Activated CD4-positive, alpha-beta T cell treated with anti-CD3 and anti-CD28 coated beads, Interleukin-2, amount 50 U/mL, for 16 hours (primary cell): ENCODE measurements around the gene RANBP1.

ENCODE experiments used
- DNase-seq: peaks from one replicate; pipeline ENCODE4 v3.0.0-alpha.2; 2020

Gene RANBP1

DNA sequence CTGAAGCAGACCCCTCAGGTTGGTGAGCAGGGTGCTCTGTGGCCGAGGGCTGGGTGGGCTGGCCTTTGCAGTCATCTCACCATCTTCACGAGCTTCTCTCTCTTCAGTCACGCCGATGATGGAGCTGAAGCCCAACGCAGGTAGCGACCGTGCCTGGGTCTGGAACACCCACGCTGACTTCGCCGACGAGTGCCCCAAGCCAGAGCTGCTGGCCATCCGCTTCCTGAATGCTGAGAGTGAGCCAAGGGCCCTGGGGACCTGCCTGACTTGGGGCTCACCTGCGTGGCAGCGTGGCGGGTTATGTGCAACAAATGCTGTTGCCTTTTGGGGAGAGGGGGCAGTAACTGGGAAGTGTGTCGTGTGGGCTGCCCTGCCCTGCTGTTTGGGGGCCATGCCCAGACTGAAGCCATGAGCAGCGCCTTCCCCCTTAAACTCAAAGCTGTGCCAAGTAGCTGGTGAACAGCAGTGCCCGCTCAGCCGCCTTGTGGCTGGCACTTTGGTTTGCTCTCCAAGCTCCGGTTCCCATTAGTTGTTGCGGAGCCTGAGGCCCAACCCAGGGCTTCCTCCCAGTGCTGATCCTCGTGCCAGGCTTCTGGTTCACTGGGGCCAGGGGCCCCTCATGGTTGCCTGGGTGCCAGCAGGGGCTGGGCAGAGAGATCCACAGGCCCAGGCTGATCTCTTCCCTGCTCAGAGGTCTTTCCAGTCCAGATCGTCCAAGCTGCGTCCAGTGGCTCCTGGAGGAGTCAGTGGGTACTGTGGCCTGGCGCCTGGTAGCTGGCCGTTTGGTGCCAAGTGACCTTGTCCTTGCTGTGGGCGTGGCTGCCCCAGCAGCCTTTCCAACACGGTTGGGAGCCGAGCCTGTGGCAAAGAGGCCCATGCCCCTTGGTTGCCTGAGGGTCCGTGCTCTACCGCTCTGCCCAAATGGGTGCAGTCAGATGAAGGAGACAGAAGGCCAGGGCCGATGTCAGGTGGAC lies 9.6 kb downstream of the RANBP1 start:
- DNase-seq, result no peak

DNA sequence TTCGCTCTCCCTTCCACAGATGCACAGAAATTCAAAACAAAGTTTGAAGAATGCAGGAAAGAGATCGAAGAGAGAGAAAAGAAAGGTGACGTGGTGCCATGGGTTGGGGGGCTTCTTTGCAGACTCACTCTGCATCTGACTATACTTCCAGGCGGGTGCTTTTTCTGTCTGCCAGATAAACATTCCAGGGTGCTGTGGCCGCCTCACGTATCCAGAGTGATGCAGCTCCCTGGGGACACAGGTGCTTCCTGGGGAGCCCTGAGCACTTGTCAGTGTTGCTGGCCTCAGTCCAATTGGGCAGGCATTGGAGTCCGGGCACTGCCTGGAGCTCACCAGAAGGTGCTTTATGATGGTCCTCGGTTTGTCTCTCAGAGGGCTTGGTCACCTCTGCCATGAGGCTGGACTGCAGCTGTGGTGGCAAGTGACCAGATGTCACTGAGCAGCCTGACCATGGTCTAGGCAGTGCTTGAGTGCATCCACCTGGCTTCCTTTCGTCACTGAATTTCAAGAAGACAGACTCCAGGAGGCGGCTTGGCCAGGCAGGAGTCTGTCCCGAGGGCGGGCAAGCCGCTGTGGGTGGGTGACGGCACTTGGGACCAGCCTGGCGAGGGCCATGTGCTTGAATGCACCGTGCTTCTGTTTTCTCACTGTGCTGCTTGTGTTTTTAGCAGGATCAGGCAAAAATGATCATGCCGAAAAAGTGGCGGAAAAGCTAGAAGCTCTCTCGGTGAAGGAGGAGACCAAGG lies 10.6 kb downstream of the RANBP1 start:
- no peak for DNase-seq

DNA sequence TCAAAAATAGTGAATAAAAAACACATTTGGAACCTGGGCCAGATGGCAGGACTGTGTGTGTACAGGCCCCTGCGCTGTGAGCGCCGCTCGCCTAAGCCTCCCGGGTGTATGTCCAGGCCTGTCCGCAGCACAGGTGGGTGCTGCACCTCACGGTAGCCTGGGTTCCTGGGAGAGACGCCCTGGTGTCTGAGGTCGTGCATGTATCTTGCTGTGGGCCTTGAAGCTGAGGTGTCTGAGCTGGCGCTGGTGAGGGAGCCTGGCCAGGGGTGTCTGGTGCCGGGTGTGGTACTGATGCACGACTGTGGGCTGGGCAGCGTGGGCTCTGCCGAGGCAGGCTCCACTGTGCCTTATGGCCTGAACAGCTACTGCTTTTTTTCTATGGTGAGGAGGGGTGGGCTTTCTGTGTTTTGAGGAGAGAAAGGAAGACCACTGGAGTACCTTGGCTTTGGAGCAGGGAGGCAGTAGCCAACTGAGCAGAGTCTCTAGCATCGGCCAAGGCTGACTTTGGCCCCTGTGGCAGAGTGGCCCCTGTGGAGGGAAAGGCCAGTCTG lies 11.5 kb downstream of the RANBP1 start:
- no peak for DNase-seq

DNA sequence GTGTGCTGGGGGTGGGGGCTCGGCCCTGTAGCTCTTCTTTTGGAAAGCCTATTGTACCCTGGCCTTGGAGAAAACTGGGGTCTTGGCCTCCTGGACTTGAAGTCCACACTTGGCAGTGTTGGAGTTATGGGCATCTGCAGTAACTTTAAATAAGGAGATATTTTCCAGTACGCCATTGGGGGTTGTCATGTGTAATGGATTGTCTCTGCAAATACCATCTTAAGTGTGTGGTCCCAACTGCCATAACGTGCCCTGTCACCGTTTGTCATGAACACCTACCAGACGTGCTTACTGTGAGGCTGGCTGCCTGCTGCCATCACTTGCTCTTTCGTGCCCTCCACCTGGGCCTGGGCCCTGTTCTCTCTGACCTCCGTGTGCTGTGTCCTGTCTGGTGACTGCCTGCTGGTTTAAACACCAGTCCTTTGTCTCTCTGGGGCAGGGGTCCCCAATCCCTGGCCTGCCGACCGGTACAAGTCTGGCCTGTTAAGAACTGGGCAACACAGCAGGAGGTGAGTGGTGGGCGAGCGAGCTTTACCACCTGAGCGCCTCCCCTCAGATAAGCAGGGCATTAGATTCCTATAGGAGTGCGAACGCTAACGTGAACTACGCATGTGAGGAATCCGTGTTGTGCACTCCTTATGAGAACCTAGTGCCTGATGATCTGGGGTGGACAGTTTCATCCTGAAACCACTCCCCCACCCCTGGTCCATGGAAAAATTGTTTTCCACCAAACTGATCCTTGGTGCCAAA lies 12.1 kb downstream of the RANBP1 start:
- DNase-seq, result no peak

DNA sequence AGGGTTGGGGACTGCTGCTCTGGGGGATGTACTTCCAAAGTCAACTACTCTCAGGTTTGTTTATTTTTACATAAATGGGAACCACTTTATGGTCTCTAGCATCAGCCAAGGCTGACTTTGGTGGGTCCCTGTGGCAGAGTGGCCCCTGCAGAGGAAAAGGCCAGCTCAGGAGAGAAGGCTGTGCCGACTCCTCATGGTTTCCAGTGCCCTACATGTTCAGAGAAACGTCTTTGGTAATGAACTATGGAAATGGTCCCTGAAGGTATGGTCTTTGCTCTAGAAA lies 12.7 kb downstream of the RANBP1 start:
- no peak for DNase-seq

DNA sequence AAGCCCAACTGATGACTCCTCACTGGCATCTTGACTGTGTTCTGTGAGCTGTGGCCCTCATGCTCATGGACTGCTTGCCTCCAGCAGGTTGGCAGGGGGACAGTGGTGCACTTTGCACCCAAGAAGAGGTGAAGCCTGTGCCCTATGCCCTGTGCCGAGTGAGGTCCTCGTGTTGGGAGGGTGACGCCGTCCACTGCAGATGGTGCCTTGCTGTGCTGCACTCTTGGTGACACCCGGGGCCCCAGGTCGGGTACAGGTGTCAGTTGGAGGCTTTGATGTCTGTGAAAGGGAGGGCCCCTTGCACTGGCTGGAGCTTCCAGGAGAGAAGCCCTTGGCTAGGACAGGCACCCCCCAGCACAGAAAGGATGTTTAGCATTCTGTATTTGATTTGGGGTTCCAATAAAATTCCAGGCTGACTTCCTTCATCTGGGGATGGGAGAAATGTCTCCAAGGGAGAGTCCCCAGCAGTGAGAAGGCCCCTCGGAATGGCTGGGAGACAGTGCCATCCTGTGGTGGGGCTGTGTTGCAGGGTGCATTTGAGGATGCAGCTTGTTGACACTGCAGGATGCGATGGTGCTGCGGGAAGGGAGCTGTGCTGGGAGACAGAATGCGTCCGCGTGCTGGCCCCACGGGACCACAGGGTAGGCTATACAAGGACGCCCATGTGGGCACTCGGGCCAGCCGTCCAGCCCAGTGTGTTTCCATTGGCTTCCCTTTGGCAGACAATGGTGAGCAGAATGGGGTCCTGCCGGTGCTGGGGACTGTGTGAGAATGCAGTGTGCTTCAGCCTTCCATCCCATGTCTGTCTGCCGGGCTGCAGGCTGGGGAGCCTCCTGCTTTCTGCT lies 13.2 kb downstream of the RANBP1 start:
- DNase-seq, result no peak

DNA sequence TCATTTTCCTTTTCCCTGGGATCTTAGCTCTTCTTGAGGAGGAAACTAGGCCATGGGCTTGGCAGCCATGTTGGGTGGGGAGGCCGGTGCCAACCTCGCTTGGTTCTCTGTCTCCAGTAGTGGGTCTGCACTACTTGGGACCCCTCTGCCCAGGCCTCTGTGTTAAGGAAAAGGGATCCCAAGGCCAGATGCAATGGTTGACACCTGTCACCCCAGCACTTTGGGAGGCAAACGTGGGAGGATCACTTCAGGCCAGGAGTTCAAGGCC lies 13.8 kb downstream of the RANBP1 start:
- no peak for DNase-seq

DNA sequence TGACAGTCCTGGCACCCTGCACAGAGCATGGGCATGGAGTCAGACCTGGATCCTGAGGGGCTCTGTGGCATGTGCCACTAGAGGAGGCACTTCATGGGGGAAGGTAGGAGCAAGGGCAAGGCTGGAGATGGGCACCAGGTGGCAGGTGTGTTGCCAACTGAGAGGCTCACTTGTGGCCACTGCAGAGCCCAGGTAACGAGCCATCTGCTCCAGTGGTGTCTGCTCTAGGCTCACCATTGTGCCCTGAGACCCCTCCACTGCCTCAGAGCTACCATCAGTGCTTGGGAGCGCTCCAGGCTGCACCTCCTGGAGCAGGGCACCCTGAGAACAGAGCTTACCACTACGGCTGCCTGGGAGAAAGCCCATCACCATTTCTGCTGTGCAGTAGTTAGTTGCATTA lies 14.4 kb downstream of the RANBP1 start:
- DNase-seq, result no peak

DNA sequence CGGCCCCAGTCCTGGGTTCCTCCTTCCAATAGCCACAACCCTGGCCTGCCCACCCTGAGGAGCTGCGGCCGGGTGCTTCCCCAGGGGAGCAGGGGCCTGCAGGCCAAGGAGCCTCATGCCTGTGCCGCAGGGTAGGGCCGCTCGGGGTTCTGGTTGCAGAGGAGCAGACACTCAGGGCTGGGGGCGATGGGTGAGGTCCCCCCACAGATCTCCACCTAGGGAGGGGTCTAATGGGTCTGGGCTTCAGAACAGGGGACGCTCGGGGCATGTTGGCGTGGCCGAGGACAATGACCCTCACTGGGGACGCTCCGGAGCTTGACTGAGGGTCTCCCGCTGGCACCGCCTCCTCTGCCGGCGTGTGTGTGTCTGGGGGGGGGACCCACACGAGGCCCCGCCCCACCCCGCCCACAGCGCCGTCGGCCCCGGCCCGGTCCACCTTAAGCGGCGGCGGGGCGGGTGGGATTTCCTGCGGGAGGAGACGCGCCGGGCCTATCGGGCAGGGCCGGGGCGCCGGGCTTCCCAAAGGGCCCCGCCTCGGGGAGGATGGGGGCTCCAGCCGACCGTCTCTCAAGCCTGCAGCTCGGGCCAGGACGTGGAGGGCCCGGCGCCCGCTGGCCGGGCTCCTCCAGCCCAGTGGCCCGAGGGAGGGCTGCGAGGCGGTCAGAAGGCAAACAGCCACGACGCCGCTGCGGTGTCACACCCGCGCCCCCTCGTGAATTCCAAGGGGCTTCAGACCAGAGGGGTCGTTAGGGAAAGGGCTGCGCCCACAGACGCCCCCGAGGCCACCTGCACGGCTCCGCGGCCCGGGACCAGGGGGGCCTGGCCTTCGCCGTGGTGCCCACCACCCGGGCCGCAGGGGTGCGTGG lies 15.1 kb downstream of the RANBP1 start:
- peak; percentile 72 for DNase-seq

DNA sequence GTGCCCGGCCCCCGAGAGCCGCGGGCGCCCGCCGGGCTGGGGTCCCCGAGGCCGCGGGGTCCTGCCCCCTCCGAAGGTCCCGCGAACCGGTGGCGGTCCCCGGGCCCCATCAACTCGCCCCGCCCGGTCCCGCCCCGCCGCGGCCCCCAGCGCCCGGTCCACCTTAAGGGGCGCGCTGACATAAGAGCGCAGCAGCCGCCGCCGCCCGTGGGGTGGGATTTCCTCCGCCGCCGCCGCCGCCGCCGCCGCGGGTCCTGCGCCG lies 15.6 kb downstream of the RANBP1 start, which contains the start of gene ZDHHC8:
Gene ZDHHC8, plus strand, starts transcription at position 208 of the 262 bp plus-strand sequence. CDS start 144 bp downstream, outside the sequence.
- no peak for DNase-seq

DNA sequence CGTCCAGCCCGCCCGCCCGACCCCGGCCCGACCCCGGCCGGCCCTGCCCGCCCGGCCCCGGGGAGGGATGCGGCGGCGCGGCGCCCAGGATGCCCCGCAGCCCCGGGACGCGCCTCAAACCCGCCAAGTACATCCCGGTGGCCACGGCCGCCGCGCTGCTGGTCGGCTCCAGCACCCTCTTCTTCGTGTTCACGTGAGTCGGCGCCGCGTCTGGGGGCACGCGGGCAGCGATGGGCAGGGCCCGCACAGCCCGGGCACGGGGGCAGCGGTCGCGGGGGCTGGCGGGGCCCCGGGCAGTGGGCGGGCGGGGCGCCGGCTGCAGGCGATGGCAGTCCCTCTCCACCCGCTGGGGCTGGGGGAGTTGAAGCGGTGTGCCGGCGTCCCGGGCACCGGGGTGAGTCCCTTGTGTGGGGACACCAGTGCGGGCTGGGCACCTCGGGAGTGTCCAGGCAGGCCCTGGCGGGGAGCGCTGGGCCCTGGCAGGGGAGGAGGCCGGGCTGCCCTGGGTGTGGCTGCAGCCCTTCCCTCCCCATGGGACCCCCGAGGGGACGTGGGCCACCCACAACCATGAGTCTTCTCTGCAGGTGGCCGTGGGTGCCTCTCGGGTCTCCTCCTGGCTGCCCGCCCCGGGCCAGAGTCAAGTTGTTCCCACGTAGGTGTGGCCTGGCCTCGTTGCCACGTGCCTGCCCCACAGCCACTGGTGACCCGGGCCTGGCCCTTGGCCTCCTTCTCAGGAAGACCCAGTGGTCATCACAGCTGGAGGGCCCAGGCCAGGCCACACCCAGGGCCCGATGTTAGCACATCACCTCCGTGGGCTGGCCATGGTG lies 16.2 kb downstream of the RANBP1 start:
- no peak for DNase-seq

DNA sequence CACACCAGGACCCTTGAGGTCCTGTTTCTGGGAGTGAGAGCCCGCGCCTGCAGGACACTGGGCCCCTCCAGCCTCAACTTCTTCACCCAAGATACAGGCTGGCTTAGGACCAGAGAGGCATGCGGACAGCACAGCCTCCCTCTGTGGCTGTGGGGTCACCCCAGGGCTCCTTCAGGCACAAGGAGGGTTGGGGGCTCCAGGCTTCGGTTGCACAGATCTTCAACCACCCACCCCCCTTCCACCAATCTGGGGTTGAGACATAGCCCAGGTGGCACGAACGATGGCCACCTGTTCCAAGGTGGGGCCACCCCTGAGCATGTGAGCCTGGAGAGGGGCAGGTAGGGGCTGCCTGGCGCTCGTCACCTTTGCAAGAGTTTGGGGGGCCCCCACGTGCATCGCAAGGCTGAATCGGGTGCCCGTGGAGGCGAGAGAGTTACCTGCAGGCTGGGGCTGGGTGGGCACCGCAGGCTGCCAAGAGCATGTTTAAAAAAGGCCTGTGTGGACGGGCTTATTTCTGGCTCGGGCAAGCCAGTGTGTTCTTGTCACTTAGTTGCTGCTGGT lies 16.9 kb downstream of the RANBP1 start:
- DNase-seq, result no peak

DNA sequence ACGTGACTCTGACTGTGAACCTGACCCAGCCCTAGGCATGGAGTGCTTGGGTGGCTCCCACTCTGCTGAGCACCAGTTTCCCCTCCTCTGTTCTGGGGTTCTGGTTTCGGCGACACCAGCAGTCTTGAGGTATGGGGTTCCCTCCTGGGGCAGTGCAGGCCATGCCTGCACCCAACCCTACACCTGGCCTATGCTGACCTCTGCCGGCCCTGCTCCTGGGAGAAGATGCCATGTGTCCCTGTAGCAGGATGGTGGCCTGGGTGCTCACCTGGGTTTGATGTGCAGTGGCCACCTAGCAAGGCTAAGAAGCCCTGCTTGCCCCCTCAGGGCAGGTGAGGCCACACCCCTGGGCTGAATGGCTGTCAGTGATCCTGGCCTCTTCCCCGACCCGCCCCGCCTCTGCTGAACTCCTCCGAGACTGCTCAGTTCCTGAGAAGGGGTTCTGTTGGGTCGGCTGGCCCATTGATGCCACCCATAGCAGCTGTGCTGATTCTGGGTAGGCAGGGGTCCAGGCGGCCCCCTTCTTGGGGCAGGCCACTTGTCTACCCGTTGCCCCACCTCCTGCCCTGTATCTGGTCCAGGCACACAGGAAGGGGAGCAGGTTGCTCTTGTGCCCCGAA lies 18.1 kb downstream of the RANBP1 start:
- no peak for DNase-seq

DNA sequence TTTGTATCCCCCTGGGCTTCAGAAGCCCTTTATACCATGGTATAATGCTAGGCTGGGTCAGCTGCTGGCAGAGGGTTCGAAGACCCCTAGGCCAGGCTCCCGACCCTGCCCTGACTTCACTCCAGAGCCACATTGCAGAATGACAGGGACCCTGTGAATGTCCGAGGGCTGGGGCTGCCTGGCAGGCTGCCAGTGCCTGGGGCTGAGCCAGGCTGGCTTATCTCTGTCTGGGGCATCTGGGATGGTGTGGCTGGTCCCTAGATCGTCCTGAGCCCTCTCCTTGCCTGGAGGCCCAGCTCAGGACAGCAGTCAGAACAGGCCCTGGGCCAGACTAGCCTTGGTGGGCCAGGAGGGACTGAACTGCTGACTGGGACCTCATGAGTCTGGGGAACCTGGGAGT lies 19.4 kb downstream of the RANBP1 start:
- DNase-seq, result no peak

DNA sequence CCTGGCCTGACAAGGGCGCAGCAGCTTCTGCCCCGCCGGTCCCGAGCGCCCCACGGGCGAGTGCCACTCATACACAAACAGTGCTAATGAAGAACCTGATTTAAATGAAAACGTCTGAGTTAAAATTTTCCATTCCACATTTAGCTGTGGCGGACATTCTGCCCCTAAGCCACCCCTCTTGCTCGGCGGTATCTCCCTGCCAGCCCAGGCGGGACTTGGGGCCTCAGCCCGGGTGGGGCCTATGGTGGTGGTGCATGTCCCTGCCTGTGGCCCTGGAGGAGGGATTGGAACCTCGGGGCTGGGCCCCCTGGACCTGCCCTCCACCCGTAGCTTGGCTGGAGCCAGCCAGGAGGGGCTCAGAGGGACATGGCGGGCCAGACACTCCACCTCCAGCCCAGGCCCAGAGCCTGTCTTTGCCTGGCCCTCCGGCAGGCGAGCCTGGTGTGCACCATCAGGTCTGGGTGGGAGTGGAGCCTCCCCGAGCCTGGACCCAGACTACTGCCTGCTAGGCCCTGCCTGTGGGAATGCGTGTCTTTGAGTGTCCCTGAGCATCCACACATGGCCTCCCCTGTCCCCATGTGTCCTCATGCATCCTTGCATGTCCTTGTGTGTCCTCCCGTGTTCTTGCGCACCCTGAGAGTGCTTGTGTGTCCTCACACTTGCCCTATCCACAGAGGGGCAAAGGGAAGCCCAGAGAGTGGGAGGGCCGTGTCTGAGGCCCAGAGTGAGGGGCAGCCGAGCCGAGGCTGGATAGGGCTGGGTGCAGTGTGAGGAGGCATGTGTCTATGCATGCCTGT lies 20.1 kb downstream of the RANBP1 start:
- no peak for DNase-seq

DNA sequence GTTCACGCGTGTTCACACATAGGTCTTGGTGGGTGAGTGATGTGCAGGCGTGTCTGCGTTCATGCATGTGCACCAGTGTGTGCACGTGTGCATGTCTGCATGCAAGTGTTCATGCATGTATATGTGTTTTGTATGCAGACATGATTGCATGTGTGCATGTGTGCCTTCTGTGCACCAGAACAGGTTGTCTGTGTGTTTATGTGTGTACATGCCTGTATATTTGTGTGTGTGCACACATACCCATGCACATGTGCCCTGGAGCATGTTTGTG lies 20.6 kb downstream of the RANBP1 start:
- no peak for DNase-seq

DNA sequence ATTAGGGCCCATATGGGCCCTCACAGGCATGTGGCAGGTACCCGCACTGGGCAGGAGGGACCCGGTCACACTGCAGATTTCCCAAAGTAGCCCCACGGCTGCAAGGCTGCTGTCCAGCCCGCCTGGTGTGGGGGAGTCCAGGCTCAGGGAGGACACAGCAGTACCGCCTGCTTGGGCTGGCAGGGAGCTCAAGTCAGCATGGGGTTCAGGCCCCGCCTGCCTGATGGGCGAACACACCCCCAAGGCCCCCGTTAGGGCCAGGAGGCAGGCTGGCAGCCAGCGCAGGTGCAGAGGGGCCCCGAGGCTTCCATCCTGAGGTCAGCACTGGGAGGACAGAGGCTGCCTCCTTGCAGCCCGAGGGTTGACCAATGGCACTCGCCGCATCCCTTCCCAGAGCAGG lies 21.2 kb downstream of the RANBP1 start:
- no peak for DNase-seq

DNA sequence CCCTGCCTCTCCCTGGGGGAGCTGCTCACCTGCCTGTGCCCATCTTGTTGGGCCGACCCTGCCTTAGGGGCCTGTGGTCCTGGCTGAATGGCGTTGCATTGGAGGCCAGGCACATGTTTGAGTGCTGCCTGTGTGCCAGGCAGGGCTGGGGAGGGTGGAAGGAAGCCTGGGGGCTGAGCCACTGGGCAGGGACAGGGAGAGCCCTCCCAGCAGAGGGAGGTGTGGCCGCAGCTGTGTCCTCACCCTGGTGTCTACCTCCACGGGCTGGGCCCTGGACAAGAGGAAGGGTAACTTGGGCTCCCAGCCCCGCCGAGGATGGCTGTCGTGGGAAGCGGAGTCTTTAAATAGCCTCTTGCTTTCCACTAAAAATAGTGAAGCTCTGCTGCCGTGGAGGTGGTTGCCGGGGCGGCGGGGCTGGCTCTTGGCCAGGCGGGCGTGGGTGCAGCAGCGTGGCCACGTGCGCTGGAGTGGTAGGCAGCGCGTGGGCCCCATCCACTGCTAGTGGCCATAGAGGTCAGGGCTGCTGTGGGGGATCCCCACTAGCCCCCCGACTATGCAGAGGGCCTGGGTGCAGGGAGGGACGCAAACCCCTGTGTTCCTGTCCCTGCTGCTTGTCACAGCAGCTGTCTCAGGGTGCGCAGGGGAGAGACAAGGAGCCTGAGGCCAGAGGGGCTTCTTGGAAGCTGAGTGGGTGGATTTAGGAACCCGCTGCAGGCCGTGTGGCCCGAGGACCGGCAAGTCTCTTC lies 21.9 kb downstream of the RANBP1 start:
- DNase-seq, result no peak

DNA sequence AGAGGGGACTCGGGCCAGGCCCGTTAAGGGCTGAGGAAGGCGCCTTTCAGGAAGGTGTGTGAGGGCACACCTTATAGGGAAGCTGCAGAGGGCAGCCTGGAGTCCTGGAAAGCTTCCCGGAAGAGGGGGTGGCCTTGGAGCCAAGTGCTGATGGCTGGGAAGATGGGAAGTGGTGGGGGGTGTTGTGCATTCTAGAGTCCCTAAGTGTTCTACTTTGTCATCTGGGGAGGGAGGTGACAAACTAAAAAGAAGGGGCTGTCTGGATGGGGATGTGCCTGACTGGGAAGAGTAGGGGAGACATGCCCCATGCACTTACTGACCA lies 22.5 kb downstream of the RANBP1 start:
- no peak for DNase-seq
